ENCODE results near the gene LRRC8A. TPM values are rescaled to one million over a fixed set of nuclear protein-coding genes. Genes with fewer than 3 reads are reported as not detected.

The LRRC8A gene
- total and polyA plus RNA-seq, 2 of the 4 experiments (the other 2 are of a cell fraction): 42.8 to 60.9 TPM

DNA sequence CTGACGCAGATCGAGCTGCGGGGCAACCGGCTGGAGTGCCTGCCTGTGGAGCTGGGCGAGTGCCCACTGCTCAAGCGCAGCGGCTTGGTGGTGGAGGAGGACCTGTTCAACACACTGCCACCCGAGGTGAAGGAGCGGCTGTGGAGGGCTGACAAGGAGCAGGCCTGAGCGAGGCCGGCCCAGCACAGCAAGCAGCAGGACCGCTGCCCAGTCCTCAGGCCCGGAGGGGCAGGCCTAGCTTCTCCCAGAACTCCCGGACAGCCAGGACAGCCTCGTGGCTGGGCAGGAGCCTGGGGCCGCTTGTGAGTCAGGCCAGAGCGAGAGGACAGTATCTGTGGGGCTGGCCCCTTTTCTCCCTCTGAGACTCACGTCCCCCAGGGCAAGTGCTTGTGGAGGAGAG, 34.3 kb downstream of the LRRC8A start:
- TF ChIP-seq MXI1 (IDR thresholded peaks at IDR 0.05; ENCODE audit: borderline replicate concordance, low read depth, low read length): no peak
- no peak for TF ChIP-seq CHD1 (IDR thresholded peaks at IDR 0.05; ENCODE audit: low read depth, low read length)
- TF ChIP-seq RCOR1 (IDR thresholded peaks at IDR 0.05; ENCODE audit: insufficient replicate concordance, low read length): no peak
- TF ChIP-seq RFX5 (IDR thresholded peaks at IDR 0.05; ENCODE audit: low read depth, low read length): no peak
- TF ChIP-seq POLR2A (IDR thresholded peaks at IDR 0.05; ENCODE audit: low read depth, low read length): no peak
- TF ChIP-seq, protein P1, sequence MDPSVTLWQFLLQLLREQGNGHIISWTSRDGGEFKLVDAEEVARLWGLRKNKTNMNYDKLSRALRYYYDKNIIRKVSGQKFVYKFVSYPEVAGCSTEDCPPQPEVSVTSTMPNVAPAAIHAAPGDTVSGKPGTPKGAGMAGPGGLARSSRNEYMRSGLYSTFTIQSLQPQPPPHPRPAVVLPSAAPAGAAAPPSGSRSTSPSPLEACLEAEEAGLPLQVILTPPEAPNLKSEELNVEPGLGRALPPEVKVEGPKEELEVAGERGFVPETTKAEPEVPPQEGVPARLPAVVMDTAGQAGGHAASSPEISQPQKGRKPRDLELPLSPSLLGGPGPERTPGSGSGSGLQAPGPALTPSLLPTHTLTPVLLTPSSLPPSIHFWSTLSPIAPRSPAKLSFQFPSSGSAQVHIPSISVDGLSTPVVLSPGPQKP (IDR thresholded peaks at IDR 0.05; ENCODE audit: borderline replicate concordance, low read depth, low read length): no peak
- TF ChIP-seq MAFK (IDR thresholded peaks at IDR 0.05; ENCODE audit: low read depth, low read length): no peak
- no peak for TF ChIP-seq SMC3 (IDR thresholded peaks at IDR 0.05; ENCODE audit: low read depth, low read length)
- TF ChIP-seq, protein P2, sequence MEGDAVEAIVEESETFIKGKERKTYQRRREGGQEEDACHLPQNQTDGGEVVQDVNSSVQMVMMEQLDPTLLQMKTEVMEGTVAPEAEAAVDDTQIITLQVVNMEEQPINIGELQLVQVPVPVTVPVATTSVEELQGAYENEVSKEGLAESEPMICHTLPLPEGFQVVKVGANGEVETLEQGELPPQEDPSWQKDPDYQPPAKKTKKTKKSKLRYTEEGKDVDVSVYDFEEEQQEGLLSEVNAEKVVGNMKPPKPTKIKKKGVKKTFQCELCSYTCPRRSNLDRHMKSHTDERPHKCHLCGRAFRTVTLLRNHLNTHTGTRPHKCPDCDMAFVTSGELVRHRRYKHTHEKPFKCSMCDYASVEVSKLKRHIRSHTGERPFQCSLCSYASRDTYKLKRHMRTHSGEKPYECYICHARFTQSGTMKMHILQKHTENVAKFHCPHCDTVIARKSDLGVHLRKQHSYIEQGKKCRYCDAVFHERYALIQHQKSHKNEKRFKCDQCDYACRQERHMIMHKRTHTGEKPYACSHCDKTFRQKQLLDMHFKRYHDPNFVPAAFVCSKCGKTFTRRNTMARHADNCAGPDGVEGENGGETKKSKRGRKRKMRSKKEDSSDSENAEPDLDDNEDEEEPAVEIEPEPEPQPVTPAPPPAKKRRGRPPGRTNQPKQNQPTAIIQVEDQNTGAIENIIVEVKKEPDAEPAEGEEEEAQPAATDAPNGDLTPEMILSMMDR (conservative IDR thresholded peaks at IDR 0.05; ENCODE audit: low read depth, low read length): no peak
- TF ChIP-seq, protein P3, sequence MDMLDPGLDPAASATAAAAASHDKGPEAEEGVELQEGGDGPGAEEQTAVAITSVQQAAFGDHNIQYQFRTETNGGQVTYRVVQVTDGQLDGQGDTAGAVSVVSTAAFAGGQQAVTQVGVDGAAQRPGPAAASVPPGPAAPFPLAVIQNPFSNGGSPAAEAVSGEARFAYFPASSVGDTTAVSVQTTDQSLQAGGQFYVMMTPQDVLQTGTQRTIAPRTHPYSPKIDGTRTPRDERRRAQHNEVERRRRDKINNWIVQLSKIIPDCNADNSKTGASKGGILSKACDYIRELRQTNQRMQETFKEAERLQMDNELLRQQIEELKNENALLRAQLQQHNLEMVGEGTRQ (IDR thresholded peaks at IDR 0.05; ENCODE audit: low read depth, low read length): no peak
- TF ChIP-seq NFE2L2 (IDR thresholded peaks at IDR 0.05; ENCODE audit: low read depth, low read length): no peak
- TF ChIP-seq BHLHE40 (IDR thresholded peaks at IDR 0.05; ENCODE audit: low read depth, low read length): no peak
- Histone ChIP-seq H2AK5ac (ENCODE audit: low read depth, low read length) (no peak overlapping the region; the same call in 1 of the 2 replicates), H3K36me3 (ENCODE audit: control insufficient read depth, insufficient read depth, low read length) (peaks cover 24% of the 10 kb centered on the region), H2BK120ac (ENCODE audit: low read depth, low read length) (peak overlapping the region; percentile 42; the same call in 1 of the 2 replicates), H3K23ac (ENCODE audit: low read depth, low read length) (0 out of 2 replicates have a peak overlapping the region, but pooled peaks have one; percentile 36), H2AK9ac (replicated peaks; ENCODE audit: low read depth, low read length, poor library complexity) (peak overlapping the region; percentile 45), H2BK20ac (ENCODE audit: low read depth, low read length) (no peak overlapping the region), H3K14ac (replicated peaks; ENCODE audit: low read depth, low read length) (no peak overlapping the region), H2BK5ac (ENCODE audit: low read depth, low read length, poor library complexity, severe bottlenecking) (peak overlapping the region; percentile 40), H3K9me1 (ENCODE audit: insufficient read depth, low read length) (peaks cover 47% of the 10 kb centered on the region), H3K4me1 (ENCODE audit: control insufficient read depth, insufficient read depth, low read length) (peaks cover 34% of the 10 kb centered on the region), H3K27ac (ENCODE audit: insufficient read depth, low read length) (no peak overlapping the region), H4K8ac (ENCODE audit: low read depth in 2 of 2, low read length in 2 of 2) (peak overlapping the region in 1 of 2 experiments; percentile 55; a peak in 1 of 4 replicates), H3K56ac (ENCODE audit: extremely low read depth, insufficient read depth, low read length) (no peak overlapping the region), H4K91ac (ENCODE audit: insufficient read depth, low read depth, low read length) (0 out of 2 replicates have a peak overlapping the region, but pooled peaks have one; percentile 34), H4K20me1 (ENCODE audit: insufficient read depth, low read length) (no peaks in the 10 kb centered on the region; the same call in 1 of the 2 replicates), H3K4me2 (ENCODE audit: low read depth, low read length) (no peak overlapping the region), H3K9me3 (ENCODE audit: control insufficient read depth, insufficient read depth, low read length) (no peaks in the 10 kb centered on the region), H3K4ac (ENCODE audit: low read depth, low read length) (peak overlapping the region; percentile 39; the same call in 1 of the 2 replicates), H3K9ac (ENCODE audit: low read depth, low read length) (no peak overlapping the region), H3K18ac (ENCODE audit: low read depth, low read length) (no peak overlapping the region), H4K5ac (ENCODE audit: low read depth, low read length) (no peak overlapping the region), H2BK15ac (ENCODE audit: low read depth, low read length) (no peak overlapping the region), H3K79me1 (ENCODE audit: low read depth in 1 of 2, low read length in 2 of 2) (peaks cover 34 to 82% of the 10 kb centered on the region in 2 experiments; a peak in 3 of 4 replicates), H3K27me3 (ENCODE audit: control insufficient read depth, insufficient read depth, low read length) (no peaks in the 10 kb centered on the region), H2AFZ (replicated peaks; ENCODE audit: low read length, poor library complexity) (no peak overlapping the region), H3K4me3 (ENCODE audit: insufficient read depth, low read depth, low read length) (no peak overlapping the region)
- ChIA-PET CTCF (interaction anchor here (1.1 kb wide), 1 partner anchor 52 kb away, joined by 3 read pairs; no protein-coding TSS in a partner anchor), POLR2A (ENCODE audit: unreplicated experiment) (no interaction called here)
- BruUV-seq (replicated peaks): no TSS peak
- intact Hi-C loops (cut with micrococcal nuclease): no loop called here
- ATAC-seq (ENCODE audit: low read depth) (no peak), DNase-seq (no peak)
- in situ Hi-C loops (cut with MboI; ENCODE audit: low sequenced_read_pairs): no loop called here
- dilution Hi-C loops (cut with HindIII; ENCODE audit: low sequenced_read_pairs, unreplicated experiment): no loop called here
- 88% methylated on average over 4 of the region's 18 CpGs; no CpG with 5 or more reads in 1 of the 2 experiments for WGBS, 2 experiments (ENCODE audit: extremely low coverage in 2 of 2, insufficient read length in 1 of 2)
